ENCODE data around the gene OGFR.
A peak's percentile ranks its signal among the peaks of the same experiment; 100 is the strongest.

The OGFR gene

GRCh38 chr20:62804627-62805154 lies at the start of gene OGFR:
OGFR (plus strand) TSS chr20:62804835; CDS start chr20:62804860, 25 bp downstream.
- DNase-seq (ENCODE audit: low read depth, low spot score), result no peak

GRCh38 chr20:62754991-62755356 lies 49.7 kb upstream of the OGFR start:
- no peak for DNase-seq (ENCODE audit: low read depth, low spot score)

GRCh38 chr20:62755817-62756724 lies 48.6 kb upstream of the OGFR start:
- DNase-seq (ENCODE audit: low read depth, low spot score), result no peak

GRCh38 chr20:62758226-62758912 lies 46.3 kb upstream of the OGFR start:
- DNase-seq (ENCODE audit: low read depth, low spot score), result no peak

- DNase-seq (ENCODE audit: low read depth, low spot score), result no peak
These were observed 44.6 kb upstream of the OGFR start for GRCh38 chr20:62759981-62760431.

- no peak for DNase-seq (ENCODE audit: low read depth, low spot score)
These were observed 44.2 kb upstream of the OGFR start for GRCh38 chr20:62760471-62760855.

- DNase-seq (ENCODE audit: low read depth, low spot score), result peak; percentile 38
These were observed 43.5 kb upstream of the OGFR start for GRCh38 chr20:62760856-62761758.

- DNase-seq (ENCODE audit: low read depth, low spot score), result no peak
These were observed 42.9 kb upstream of the OGFR start for GRCh38 chr20:62761759-62762131.

GRCh38 chr20:62762376-62762775 lies 42.3 kb upstream of the OGFR start:
- no peak for DNase-seq (ENCODE audit: low read depth, low spot score)

- no peak for DNase-seq (ENCODE audit: low read depth, low spot score)
These were observed 41.8 kb upstream of the OGFR start for GRCh38 chr20:62762801-62763368.

GRCh38 chr20:62763404-62763803 lies 41.2 kb upstream of the OGFR start:
- no peak for DNase-seq (ENCODE audit: low read depth, low spot score)

- no peak for DNase-seq (ENCODE audit: low read depth, low spot score)
These were observed 40.3 kb upstream of the OGFR start for GRCh38 chr20:62764156-62764935.

- no peak for DNase-seq (ENCODE audit: low read depth, low spot score)
These were observed 39.6 kb upstream of the OGFR start for GRCh38 chr20:62765021-62765420.

GRCh38 chr20:62765432-62766070 lies 39.1 kb upstream of the OGFR start:
- DNase-seq (ENCODE audit: low read depth, low spot score), result no peak

- no peak for DNase-seq (ENCODE audit: low read depth, low spot score)
These were observed 38.6 kb upstream of the OGFR start for GRCh38 chr20:62766071-62766450.

- DNase-seq (ENCODE audit: low read depth, low spot score), result no peak
These were observed 37.9 kb upstream of the OGFR start for GRCh38 chr20:62766716-62767115.

GRCh38 chr20:62768234-62768546 lies 36.4 kb upstream of the OGFR start:
- DNase-seq (ENCODE audit: low read depth, low spot score), result no peak

GRCh38 chr20:62768551-62769287 lies 35.9 kb upstream of the OGFR start:
- no peak for DNase-seq (ENCODE audit: low read depth, low spot score)

- DNase-seq (ENCODE audit: low read depth, low spot score), result no peak
These were observed 35.1 kb upstream of the OGFR start for GRCh38 chr20:62769346-62770071.

Measured in ELF-1 (cell line).